Thoracic aorta (tissue), 2 donors: Measurements from ENCODE around the gene ASB5. TPM values are rescaled to one million over a fixed set of nuclear protein-coding genes. Genes with fewer than 3 reads are reported as not detected.
A peak's percentile ranks its signal among the peaks of the same experiment; 100 is the strongest.

ENCODE experiments used
- ATAC-seq: fragments of 150-250 bp; one replicate; pipeline ENCODE4 v1.8.0; 2017; ENCODE audit warnings: low read depth; ENCODE audit not compliant: insufficient number of reproducible peaks, low FRiP score
- DNase-seq: peaks from one replicate; pipeline ENCODE4 v3.0.0-alpha.2; 2020; ENCODE audit warnings: low spot score
- H3K27ac ChIP-seq, 2 donors: fragments of 200-600 bp; sonication (generic); 1 replicate in 1 of 2; 2 replicates in 1 of 2; pipeline ENCODE4 v1.5.1; 2016; ENCODE audit warnings: mild to moderate bottlenecking in 2 of 2, moderate library complexity in 2 of 2
- H3K27me3 ChIP-seq: fragments of 200-600 bp; sonication (generic); replicated peaks from 2 replicates; pipeline ENCODE4 v1.6.0; 2016; ENCODE audit warnings: mild to moderate bottlenecking; ENCODE audit not compliant: insufficient read depth
- H3K36me3 ChIP-seq: fragments of 200-600 bp; sonication (generic); one replicate; pipeline ENCODE4 v1.5.1; 2016
- H3K4me1 ChIP-seq, 2 donors: fragments of 200-600 bp; sonication (generic); 1 replicate in 1 of 2; 2 replicates in 1 of 2; pipeline versions ENCODE4 v1.5.1 to v1.6.0; 2016; ENCODE audit warnings: low read depth in 2 of 2, mild to moderate bottlenecking in 1 of 2; ENCODE audit not compliant: control insufficient read depth in 1 of 2
- H3K4me3 ChIP-seq: fragments of 200-600 bp; sonication (generic); 2 replicates; pipeline ENCODE4 v1.5.1; 2016; ENCODE audit warnings: mild to moderate bottlenecking
- H3K9me3 ChIP-seq: fragments of 200-600 bp; sonication (generic); 2 replicates; pipeline ENCODE4 v1.5.1; 2016
- total RNA-seq, 2 donors: library from RNA; depleted of rRNA; stranded (reverse); fragments of >200 nt; gene quantifications; one replicate each; pipeline versions ENCODE4 v1.1.0 to v1.2.3, GENCODE V29; 2016
- TF ChIP-seq, protein P1 (sequence below): fragments of 200-600 bp; sonication (generic); IDR thresholded peaks from one replicate; pipeline ENCODE4 v1.5.1; 2019; ENCODE audit warnings: antibody characterized with exemption

Gene ASB5
- total RNA-seq, 2 donors from 2014 or later, result not detected

DNA sequence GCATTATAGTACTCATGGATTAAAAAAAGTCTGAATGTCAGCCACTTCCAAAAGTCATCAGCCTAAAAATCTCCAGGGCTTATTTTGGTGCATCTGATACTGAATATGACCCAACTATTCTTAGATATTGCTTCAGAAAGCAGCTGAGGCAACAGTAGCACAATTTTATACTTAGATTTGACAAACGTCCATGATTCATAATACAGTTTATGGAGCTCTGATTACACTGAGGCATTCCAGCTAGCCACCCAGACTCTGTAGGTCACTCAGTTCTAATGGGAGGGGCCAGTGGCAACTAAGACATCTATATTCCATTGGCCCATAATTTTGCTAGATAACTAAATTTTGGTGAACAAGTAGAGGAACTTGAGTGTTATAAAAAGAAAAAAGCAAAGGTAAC is 84.0 kb downstream of the ASB5 start:
- no peaks in the 10 kb centered on the region for H3K27me3 ChIP-seq
- peak overlapping the region; percentile 61 to 73 for H3K27ac ChIP-seq
- ATAC-seq, result peak; percentile 75
- TF ChIP-seq, protein P1, sequence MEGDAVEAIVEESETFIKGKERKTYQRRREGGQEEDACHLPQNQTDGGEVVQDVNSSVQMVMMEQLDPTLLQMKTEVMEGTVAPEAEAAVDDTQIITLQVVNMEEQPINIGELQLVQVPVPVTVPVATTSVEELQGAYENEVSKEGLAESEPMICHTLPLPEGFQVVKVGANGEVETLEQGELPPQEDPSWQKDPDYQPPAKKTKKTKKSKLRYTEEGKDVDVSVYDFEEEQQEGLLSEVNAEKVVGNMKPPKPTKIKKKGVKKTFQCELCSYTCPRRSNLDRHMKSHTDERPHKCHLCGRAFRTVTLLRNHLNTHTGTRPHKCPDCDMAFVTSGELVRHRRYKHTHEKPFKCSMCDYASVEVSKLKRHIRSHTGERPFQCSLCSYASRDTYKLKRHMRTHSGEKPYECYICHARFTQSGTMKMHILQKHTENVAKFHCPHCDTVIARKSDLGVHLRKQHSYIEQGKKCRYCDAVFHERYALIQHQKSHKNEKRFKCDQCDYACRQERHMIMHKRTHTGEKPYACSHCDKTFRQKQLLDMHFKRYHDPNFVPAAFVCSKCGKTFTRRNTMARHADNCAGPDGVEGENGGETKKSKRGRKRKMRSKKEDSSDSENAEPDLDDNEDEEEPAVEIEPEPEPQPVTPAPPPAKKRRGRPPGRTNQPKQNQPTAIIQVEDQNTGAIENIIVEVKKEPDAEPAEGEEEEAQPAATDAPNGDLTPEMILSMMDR, result no peak
- no peak for DNase-seq
- H3K4me3 ChIP-seq, result no peak overlapping the region
- H3K4me1 ChIP-seq, result peaks cover 11 to 33% of the 10 kb centered on the region in 2 donors
- H3K36me3 ChIP-seq, result no peaks in the 10 kb centered on the region
- H3K9me3 ChIP-seq, result no peaks in the 10 kb centered on the region

Other genes starting within 250 kb of the ASB5 start
- gene WDR17, start 203.4 kb downstream of the ASB5 start, total RNA-seq, result 1 to 10 TPM; 1.7 to 5.3 TPM
- gene SPATA4, start 73.6 kb downstream of the ASB5 start, total RNA-seq, result not detected
- 10 to 100 TPM; 74.1 to 88.4 TPM for gene SPCS3, start 50.7 kb upstream of the ASB5 start, total RNA-seq